Stimulated activated CD4-positive, alpha-beta T cell treated with anti-CD3 and anti-CD28 coated beads, Interleukin-4, amount 100 ng/mL, for 1 hour (primary cell): ENCODE results near the gene WIPI1.
"Not testable (repeated sequence)": the region's sequence is repeated elsewhere in the genome, so short reads cannot be mapped to it uniquely, and the experiment has no call there.

Source experiments
- DNase-seq: peaks from one replicate; pipeline ENCODE4 v3.0.0-alpha.2; 2020

Gene WIPI1

DNA sequence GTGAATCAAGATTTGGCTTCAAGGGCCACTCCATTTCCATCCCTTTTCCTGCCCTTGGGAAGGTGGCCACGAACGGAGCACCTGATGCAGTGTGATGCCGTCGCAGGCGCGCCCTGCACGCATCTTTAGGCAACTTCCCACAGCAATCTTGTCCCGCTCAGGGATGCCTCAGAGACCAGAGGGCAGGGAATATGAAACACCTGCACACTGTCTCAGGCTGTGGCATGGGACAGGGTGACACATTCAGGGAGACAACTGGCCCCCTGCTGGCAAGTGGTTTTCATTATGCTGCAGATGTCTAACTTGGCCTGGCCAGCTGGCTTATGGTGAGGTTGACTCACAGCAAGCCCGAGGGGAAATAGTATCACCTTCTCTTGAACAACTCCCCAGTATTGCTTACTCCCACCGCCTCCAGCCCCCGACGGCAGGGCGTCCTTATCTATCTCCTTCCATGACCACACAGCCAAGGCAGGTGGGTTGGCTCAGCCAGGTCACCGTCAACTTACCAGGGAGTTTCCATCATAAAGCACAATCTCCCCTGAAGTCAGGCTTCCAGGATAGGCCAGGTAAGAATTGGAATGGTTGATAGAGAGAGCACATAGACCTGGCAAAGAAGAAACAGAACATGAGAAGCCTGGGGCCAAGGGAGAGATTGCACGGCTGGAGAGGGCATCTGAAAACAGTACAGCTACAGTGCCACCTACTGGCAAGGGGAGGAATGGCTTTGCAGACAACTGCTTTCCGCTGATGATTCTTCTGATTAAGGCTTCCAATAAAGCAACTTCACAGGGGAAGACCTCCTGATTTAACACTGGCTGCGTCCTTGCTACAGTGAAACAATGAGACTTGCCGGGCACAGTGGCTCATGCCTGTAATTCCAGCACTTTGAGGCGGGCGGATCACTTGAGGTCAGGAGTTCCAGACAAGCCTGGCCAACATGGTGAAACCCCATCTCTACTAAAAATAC, 21.1 kb downstream of the WIPI1 start:
- DNase-seq = peak; percentile 80

DNA sequence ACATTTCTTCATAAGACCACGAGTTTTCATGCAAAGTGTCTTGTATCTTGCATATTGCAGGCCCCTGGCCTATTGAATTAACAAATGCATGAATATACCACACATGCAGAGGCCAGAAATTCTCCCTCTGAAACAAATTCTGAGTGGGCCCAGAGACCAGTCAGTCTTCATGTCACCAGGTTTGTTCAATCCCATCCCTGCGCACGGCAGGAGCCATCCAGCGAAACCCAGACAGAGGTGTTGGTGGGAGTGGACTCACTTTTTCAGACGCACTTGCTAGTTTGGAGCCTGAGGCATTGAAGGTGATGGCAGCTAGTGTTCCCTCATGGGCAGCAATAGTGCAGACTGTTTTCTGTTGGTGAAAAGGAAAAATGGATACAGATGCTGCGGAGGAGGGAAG, 21.9 kb downstream of the WIPI1 start:
- DNase-seq = no peak

- no peak for DNase-seq
These were observed 23.3 kb downstream of the WIPI1 start for GRCh38 chr17:68433911-68434508.

DNA sequence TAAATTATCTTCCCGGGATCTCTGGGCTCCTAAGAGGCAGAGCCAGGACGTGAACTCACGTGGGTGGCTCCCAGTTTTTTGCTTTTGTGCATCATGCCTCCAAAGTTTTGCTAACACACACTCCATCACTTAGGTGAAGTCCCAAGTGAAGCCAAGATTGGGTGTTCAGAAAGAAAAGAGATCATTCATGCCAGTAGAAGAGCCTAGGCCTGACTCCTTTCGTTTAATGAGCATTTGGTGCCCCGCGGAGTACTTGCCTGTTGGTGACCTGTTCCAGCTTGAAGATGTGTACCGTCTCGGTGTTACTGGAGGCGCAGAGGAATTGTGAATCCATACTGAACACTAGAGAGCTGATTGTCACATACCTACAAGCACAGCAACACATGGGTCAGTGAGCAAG, 24.1 kb downstream of the WIPI1 start:
- no peak for DNase-seq

DNA sequence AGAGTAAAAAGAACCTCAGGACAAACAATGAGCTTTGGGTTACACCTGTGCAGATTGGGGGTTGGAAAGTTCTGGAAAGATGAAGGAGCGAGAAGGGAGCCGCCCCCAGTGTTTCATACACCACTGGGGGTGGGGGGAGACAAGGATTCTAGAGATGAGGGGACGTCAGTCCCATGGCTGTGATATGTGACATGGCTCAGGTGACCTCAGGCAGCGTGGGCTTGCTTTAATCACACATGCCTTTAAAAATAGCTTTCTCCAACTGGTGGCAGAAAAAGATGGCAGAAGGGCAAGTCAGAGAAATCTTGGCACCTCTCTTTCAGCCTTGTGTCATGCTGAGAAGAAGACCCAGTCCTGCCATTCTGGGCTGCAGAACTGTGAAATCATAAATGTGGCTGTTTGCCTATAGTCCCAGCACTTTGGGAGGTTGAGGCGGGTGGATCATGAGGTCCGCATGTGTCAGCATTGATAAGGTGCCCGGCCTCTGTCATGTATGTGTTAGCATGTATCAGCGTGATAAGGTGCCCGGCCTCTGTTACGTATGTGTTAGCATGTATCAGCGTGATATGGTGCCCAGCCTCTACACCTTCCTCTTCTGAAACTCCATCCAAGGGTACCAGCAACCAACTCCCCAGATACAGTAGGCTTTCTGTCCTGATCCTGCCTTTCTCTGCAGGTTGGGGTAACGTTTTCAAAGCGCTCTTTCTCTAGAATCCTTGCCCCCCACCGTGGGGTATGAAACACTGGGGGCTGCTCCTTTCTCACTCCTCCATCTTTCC, 25.0 kb downstream of the WIPI1 start:
- DNase-seq = no peak

DNA sequence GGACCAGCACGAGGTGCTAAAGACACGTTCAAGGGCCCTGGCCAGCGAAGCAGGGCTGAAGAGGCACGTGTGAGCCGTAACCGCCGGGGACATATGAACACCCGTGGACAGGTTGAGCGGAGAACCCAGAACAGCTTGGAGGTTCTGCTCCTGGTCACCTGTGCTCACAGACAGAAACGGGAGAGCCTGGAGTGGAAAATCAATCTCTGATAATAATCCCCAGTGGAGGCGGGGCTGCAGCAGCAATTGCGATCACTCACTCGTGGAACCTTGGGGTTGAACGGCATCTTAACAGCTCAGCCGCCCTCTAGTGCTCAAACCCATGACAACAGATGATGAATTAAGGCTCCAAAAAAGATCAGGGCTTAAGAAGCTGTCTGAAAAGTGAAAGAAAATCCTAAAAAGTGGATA, 25.6 kb downstream of the WIPI1 start:
- peak; percentile 39 for DNase-seq

- no peak for DNase-seq
These were observed 26.2 kb downstream of the WIPI1 start for GRCh38 chr17:68431045-68431608.

- DNase-seq = no peak
These were observed 27.4 kb downstream of the WIPI1 start for GRCh38 chr17:68429881-68430280.

- no peak for DNase-seq
These were observed 28.7 kb downstream of the WIPI1 start for GRCh38 chr17:68428498-68429172.

GRCh38 chr17:68427575-68427974, 29.7 kb downstream of the WIPI1 start:
- no peak for DNase-seq

- no peak for DNase-seq
These were observed 31.3 kb downstream of the WIPI1 start for GRCh38 chr17:68425979-68426378.

DNA sequence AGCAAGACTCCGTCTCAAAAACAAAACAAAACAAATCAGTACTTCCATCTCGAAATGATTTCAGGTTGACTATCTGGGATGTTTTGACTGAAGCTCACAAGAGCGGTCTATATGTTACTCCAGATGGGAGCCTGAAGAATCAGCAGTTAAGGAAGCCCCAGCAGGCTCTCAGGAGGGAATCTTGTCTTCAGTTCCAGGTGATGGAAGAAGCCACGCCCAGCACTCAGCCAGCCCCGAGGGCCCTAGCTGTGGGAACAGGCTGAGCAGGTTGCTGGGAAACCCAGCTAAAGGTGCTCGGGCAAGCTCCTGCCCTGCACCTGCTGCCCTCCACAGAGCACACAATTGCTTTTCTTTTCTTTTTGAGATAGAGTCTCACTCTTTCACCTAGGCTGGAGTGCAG, 32.4 kb downstream of the WIPI1 start:
- no peak for DNase-seq

- no peak for DNase-seq
These were observed 33.1 kb downstream of the WIPI1 start for GRCh38 chr17:68424203-68424602.

GRCh38 chr17:68423251-68423650, 34.0 kb downstream of the WIPI1 start:
- DNase-seq = no peak

- DNase-seq = no peak
These were observed 34.5 kb downstream of the WIPI1 start for GRCh38 chr17:68422821-68423220.

GRCh38 chr17:68421486-68421885, 35.8 kb downstream of the WIPI1 start:
- DNase-seq = no peak

GRCh38 chr17:68420065-68420464, 37.2 kb downstream of the WIPI1 start:
- no peak for DNase-seq

GRCh38 chr17:68418876-68419275, 38.4 kb downstream of the WIPI1 start:
- DNase-seq = no peak

GRCh38 chr17:68417317-68417716, 40.0 kb downstream of the WIPI1 start:
- DNase-seq = no peak

- DNase-seq = not testable (repeated sequence)
These were observed 42.4 kb downstream of the WIPI1 start for GRCh38 chr17:68414901-68415300.

GRCh38 chr17:68413597-68414560, 43.4 kb downstream of the WIPI1 start:
- peak; percentile 55 for DNase-seq
